OCI-LY7 (cell line): ENCODE measurements around the gene GPHA2. TPM values are rescaled to one million over a fixed set of nuclear protein-coding genes. Genes with fewer than 3 reads are reported as not detected.

Experiments
- BruUV-seq: library from RNA; stranded (reverse); fragments of 400-500 nt; replicated peaks from 2 replicates; lab custom pipeline; 2021; lab: Mats Ljungman, UMichigan
- CTCF ChIA-PET: fragments of 300-600 bp; sonication (Branson Sonifier 250); formaldehyde crosslinking; loops from one replicate; lab custom pipeline; 2022; ENCODE audit warnings: antibody characterized with exemption; ENCODE audit not compliant: unreplicated experiment; lab: Charles Lee
- POLR2A ChIA-PET: fragments of 300-600 bp; sonication (Branson Sonifier 250); formaldehyde crosslinking; loops from one replicate; lab custom pipeline; 2022; ENCODE audit warnings: antibody characterized with exemption; lab: Charles Lee
- DNase-seq: peaks from one replicate; pipeline ENCODE4 v3.0.0-alpha.2; 2015; ENCODE audit warnings: low spot score
- H2AFZ ChIP-seq: fragments of 200-600 bp; sonication (generic), shearing (Covaris generic); 2 replicates; pipeline ENCODE4 v1.6.1; 2014; ENCODE audit warnings: mild to moderate bottlenecking, antibody characterized with exemption, low read length, moderate library complexity
- H3K27ac ChIP-seq: fragments of 200-600 bp; sonication (generic); 2 replicates; pipeline ENCODE4 v1.5.1; 2014; ENCODE audit warnings: mixed run types, low read depth, mild to moderate bottlenecking, moderate library complexity, low read length, inconsistent platforms; ENCODE audit not compliant: poor library complexity, severe bottlenecking
- H3K36me3 ChIP-seq: fragments of 200-600 bp; sonication (generic); 2 replicates; pipeline ENCODE4 v1.6.1; 2014; ENCODE audit warnings: mild to moderate bottlenecking, antibody characterized with exemption, low read length, moderate library complexity, mixed read lengths; ENCODE audit not compliant: insufficient read depth
- H3K4me1 ChIP-seq: fragments of 200-600 bp; sonication (generic); 2 replicates; pipeline ENCODE4 v1.5.1; 2014; ENCODE audit warnings: mild to moderate bottlenecking, low read length; ENCODE audit not compliant: insufficient read depth, poor library complexity, severe bottlenecking
- H3K4me2 ChIP-seq: fragments of 200-600 bp; sonication (generic); 2 replicates; pipeline ENCODE4 v1.6.1; 2014; ENCODE audit warnings: mild to moderate bottlenecking, low read length
- H3K4me3 ChIP-seq: fragments of 200-600 bp; sonication (generic); 2 replicates; pipeline ENCODE4 v1.5.1; 2014; ENCODE audit warnings: mild to moderate bottlenecking, low read depth, low read length; ENCODE audit not compliant: poor library complexity, severe bottlenecking
- H3K79me2 ChIP-seq: fragments of 200-600 bp; sonication (generic); 2 replicates; pipeline ENCODE4 v1.6.1; 2016; ENCODE audit warnings: low read depth, mild to moderate bottlenecking, low read length, moderate library complexity, mixed read lengths; ENCODE audit not compliant: insufficient read depth
- H3K9me2 ChIP-seq: fragments of 200-600 bp; sonication (generic); 2 replicates; pipeline ENCODE4 v1.6.1; 2016; ENCODE audit warnings: mild to moderate bottlenecking, low read length, mixed read lengths; ENCODE audit not compliant: insufficient read depth
- H3K9me3 ChIP-seq: fragments of 200-600 bp; sonication (generic); 2 replicates; pipeline ENCODE4 v1.6.1; 2014; ENCODE audit warnings: mild to moderate bottlenecking, mixed run types, low read length, mixed read lengths
- H4K20me1 ChIP-seq: fragments of 200-600 bp; sonication (generic); 2 replicates; pipeline ENCODE4 v1.6.1; 2014; ENCODE audit warnings: mild to moderate bottlenecking, antibody characterized with exemption, low read length, moderate library complexity, mixed read lengths; ENCODE audit not compliant: insufficient read depth
- EZH2phosphoT487 ChIP-seq: fragments of 200-600 bp; sonication (generic); IDR thresholded peaks from 2 replicates; pipeline ENCODE4 v1.6.1; 2018; ENCODE audit warnings: low read depth, borderline replicate concordance, mild to moderate bottlenecking, mixed run types, antibody characterized with exemption, low read length, moderate library complexity, mixed read lengths
- intact Hi-C: fragments of 100-400 bp; cut with micrococcal nuclease; formaldehyde crosslinking; loops from one replicate; pipeline ENCODE4 v1.10.0; 2022; ENCODE audit not compliant: unreplicated experiment
- total RNA-seq, 2 experiments: library from RNA; depleted of rRNA in 1 of 2; stranded (reverse); fragments of >200 nt in 1 of 2; shearing (Covaris generic) in 1 of 2; gene quantifications; 2 replicates each; pipeline ENCODE4 v1.2.3, GENCODE V29; 2014 to 2022
- TF ChIP-seq, protein P1 (sequence below): fragments of 200-600 bp; sonication (generic); conservative IDR thresholded peaks from 2 replicates; pipeline ENCODE4 v1.5.1; 2014; ENCODE audit warnings: mild to moderate bottlenecking, antibody characterized with exemption, low read length, moderate library complexity, mixed read lengths

GPHA2 gene
- total RNA-seq, 2 experiments from 2014 or later, result not detected

GRCh38 chr11:64915376-64915887 is 20.3 kb downstream of the GPHA2 start:
- TF ChIP-seq, protein P1, sequence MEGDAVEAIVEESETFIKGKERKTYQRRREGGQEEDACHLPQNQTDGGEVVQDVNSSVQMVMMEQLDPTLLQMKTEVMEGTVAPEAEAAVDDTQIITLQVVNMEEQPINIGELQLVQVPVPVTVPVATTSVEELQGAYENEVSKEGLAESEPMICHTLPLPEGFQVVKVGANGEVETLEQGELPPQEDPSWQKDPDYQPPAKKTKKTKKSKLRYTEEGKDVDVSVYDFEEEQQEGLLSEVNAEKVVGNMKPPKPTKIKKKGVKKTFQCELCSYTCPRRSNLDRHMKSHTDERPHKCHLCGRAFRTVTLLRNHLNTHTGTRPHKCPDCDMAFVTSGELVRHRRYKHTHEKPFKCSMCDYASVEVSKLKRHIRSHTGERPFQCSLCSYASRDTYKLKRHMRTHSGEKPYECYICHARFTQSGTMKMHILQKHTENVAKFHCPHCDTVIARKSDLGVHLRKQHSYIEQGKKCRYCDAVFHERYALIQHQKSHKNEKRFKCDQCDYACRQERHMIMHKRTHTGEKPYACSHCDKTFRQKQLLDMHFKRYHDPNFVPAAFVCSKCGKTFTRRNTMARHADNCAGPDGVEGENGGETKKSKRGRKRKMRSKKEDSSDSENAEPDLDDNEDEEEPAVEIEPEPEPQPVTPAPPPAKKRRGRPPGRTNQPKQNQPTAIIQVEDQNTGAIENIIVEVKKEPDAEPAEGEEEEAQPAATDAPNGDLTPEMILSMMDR, result no peak
- TF ChIP-seq EZH2phosphoT487, result no peak

DNA sequence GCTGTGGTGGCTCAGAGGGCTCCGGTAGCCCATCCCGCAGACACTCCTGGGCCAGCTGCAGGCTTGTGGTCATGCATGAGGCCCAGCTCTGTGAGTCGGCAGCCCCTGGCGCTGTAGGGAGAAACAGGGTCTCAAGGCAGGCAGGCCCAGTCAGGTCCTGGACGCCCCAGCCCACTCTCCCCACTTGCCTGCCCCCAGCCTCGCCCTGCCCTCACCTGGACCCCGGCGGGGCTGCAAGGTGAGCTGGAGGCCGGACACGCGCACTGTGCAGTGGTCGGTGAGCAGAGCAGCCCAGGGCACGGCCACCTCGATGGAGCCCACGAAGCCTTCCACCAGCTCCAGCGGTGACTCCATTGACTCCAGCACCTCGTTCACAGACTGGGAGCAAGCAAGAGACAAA is 21.6 kb downstream of the GPHA2 start:
- peaks cover 10% of the 10 kb centered on the region; the same call in 1 of the 2 replicates for H3K79me2 ChIP-seq
- no peak overlapping the region for H2AFZ ChIP-seq
- H3K4me1 ChIP-seq, result peaks cover 25% of the 10 kb centered on the region
- H3K9me2 ChIP-seq, result no peaks in the 10 kb centered on the region
- DNase-seq, result no peak
- H3K9me3 ChIP-seq, result no peaks in the 10 kb centered on the region
- no TSS peak for BruUV-seq
- H3K27ac ChIP-seq, result no peak overlapping the region
- no peak overlapping the region for H3K4me2 ChIP-seq
- CTCF ChIA-PET, result no interaction called here
- no peaks in the 10 kb centered on the region for H4K20me1 ChIP-seq
- no peak overlapping the region for H3K4me3 ChIP-seq
- intact Hi-C loops, result loop anchor here (10.0 kb wide), 1 partner anchor 171 kb away; the partner anchor contains the start of genes CDCA5 and ZFPL1
- H3K36me3 ChIP-seq, result peaks cover 42% of the 10 kb centered on the region
- no peak for TF ChIP-seq EZH2phosphoT487
- TF ChIP-seq, protein P1, result no peak
- POLR2A ChIA-PET, result no interaction called here

More at GRCh38 chr11:64915376-64915887, 20.3 kb downstream of the GPHA2 start:
- intact Hi-C loops, result loop anchor here (5.0 to 10.0 kb wide), 2 partner anchors 57 to 169 kb away; partner anchors contain the start of genes CDCA5, MAJIN and ZFPL1
- Histone ChIP-seq H2AFZ (no peak overlapping the region), H3K4me1 (peaks cover 32% of the 10 kb centered on the region), H3K27ac (peak overlapping the region; percentile 14), H3K4me3 (peak overlapping the region; percentile 87), H3K9me3 (no peaks in the 10 kb centered on the region), H3K79me2 (peaks cover 10% of the 10 kb centered on the region; the same call in 1 of the 2 replicates), H3K4me2 (peak overlapping the region; percentile 84), H4K20me1 (no peaks in the 10 kb centered on the region), H3K9me2 (no peaks in the 10 kb centered on the region), H3K36me3 (peaks cover 33% of the 10 kb centered on the region)
- ChIA-PET POLR2A (no interaction called here), CTCF (no interaction called here)
- no peak for DNase-seq
- BruUV-seq, result no TSS peak

DNA sequence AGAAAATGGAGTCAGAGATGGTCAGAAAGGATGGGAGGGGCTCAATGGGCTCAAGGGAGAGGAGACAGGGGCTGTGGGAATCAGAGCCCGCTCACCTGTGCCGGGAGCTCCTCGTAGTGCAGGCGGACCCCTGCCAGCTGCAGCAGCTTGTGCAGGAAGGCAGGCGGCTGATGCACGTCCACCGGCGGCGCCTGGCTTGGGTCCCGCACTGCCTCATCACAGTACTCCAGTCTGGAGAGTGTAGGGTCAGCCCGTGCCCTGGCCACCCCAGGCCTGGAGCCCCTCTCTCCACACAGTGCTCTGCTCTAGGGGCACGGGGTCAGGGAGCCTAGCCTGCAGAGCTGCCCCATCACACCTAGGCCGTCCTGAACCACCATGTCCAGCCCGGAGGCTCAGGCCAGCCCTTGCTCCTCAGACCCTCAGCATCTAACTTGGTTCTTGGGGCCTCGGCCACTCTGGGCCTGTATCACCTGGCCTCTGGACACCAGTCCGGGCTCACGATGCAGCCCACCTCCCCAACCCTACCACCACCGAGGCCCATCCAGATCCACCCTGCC is 22.4 kb downstream of the GPHA2 start:
- Histone ChIP-seq H3K36me3 (peaks cover 42% of the 10 kb centered on the region), H3K4me2 (no peak overlapping the region), H4K20me1 (no peaks in the 10 kb centered on the region), H3K79me2 (peaks cover 10% of the 10 kb centered on the region; the same call in 1 of the 2 replicates), H3K9me3 (no peaks in the 10 kb centered on the region), H2AFZ (no peak overlapping the region), H3K9me2 (no peaks in the 10 kb centered on the region), H3K4me3 (no peak overlapping the region), H3K27ac (no peak overlapping the region), H3K4me1 (peaks cover 17% of the 10 kb centered on the region)
- no TSS peak for BruUV-seq
- ChIA-PET POLR2A (no interaction called here), CTCF (interaction anchor here (0.6 kb wide), 1 partner anchor 211 kb away, joined by 3 read pairs; no protein-coding TSS in a partner anchor)
- DNase-seq, result no peak
- TF ChIP-seq, protein P1, result no peak
- no peak for TF ChIP-seq EZH2phosphoT487
- intact Hi-C loops, result loop anchor here (10.0 kb wide), 1 partner anchor 172 kb away; the partner anchor contains the start of genes CDCA5 and ZFPL1
